OCI-LY7 (cell line): ENCODE measurements around the gene PRDM10. TPM values are rescaled to one million over a fixed set of nuclear protein-coding genes. Genes with fewer than 3 reads are reported as not detected.

Source experiments
- BruUV-seq: library from RNA; stranded (reverse); fragments of 400-500 nt; replicated peaks from 2 replicates; lab custom pipeline; 2021; lab: Mats Ljungman, UMichigan
- CTCF ChIA-PET: fragments of 300-600 bp; sonication (Branson Sonifier 250); formaldehyde crosslinking; loops from one replicate; lab custom pipeline; 2022; ENCODE audit warnings: antibody characterized with exemption; ENCODE audit not compliant: unreplicated experiment; lab: Charles Lee
- POLR2A ChIA-PET: fragments of 300-600 bp; sonication (Branson Sonifier 250); formaldehyde crosslinking; loops from one replicate; lab custom pipeline; 2022; ENCODE audit warnings: antibody characterized with exemption; lab: Charles Lee
- DNase-seq: peaks from one replicate; pipeline ENCODE4 v3.0.0-alpha.2; 2015; ENCODE audit warnings: low spot score
- H2AFZ ChIP-seq: fragments of 200-600 bp; sonication (generic), shearing (Covaris generic); 2 replicates; pipeline ENCODE4 v1.6.1; 2014; ENCODE audit warnings: mild to moderate bottlenecking, antibody characterized with exemption, low read length, moderate library complexity
- H3K27ac ChIP-seq: fragments of 200-600 bp; sonication (generic); 2 replicates; pipeline ENCODE4 v1.5.1; 2014; ENCODE audit warnings: mixed run types, low read depth, mild to moderate bottlenecking, moderate library complexity, low read length, inconsistent platforms; ENCODE audit not compliant: poor library complexity, severe bottlenecking
- H3K36me3 ChIP-seq: fragments of 200-600 bp; sonication (generic); 2 replicates; pipeline ENCODE4 v1.6.1; 2014; ENCODE audit warnings: mild to moderate bottlenecking, antibody characterized with exemption, low read length, moderate library complexity, mixed read lengths; ENCODE audit not compliant: insufficient read depth
- H3K4me1 ChIP-seq: fragments of 200-600 bp; sonication (generic); 2 replicates; pipeline ENCODE4 v1.5.1; 2014; ENCODE audit warnings: mild to moderate bottlenecking, low read length; ENCODE audit not compliant: insufficient read depth, poor library complexity, severe bottlenecking
- H3K4me2 ChIP-seq: fragments of 200-600 bp; sonication (generic); 2 replicates; pipeline ENCODE4 v1.6.1; 2014; ENCODE audit warnings: mild to moderate bottlenecking, low read length
- H3K4me3 ChIP-seq: fragments of 200-600 bp; sonication (generic); 2 replicates; pipeline ENCODE4 v1.5.1; 2014; ENCODE audit warnings: mild to moderate bottlenecking, low read depth, low read length; ENCODE audit not compliant: poor library complexity, severe bottlenecking
- H3K79me2 ChIP-seq: fragments of 200-600 bp; sonication (generic); 2 replicates; pipeline ENCODE4 v1.6.1; 2016; ENCODE audit warnings: low read depth, mild to moderate bottlenecking, low read length, moderate library complexity, mixed read lengths; ENCODE audit not compliant: insufficient read depth
- H3K9me2 ChIP-seq: fragments of 200-600 bp; sonication (generic); 2 replicates; pipeline ENCODE4 v1.6.1; 2016; ENCODE audit warnings: mild to moderate bottlenecking, low read length, mixed read lengths; ENCODE audit not compliant: insufficient read depth
- H3K9me3 ChIP-seq: fragments of 200-600 bp; sonication (generic); 2 replicates; pipeline ENCODE4 v1.6.1; 2014; ENCODE audit warnings: mild to moderate bottlenecking, mixed run types, low read length, mixed read lengths
- H4K20me1 ChIP-seq: fragments of 200-600 bp; sonication (generic); 2 replicates; pipeline ENCODE4 v1.6.1; 2014; ENCODE audit warnings: mild to moderate bottlenecking, antibody characterized with exemption, low read length, moderate library complexity, mixed read lengths; ENCODE audit not compliant: insufficient read depth
- EZH2phosphoT487 ChIP-seq: fragments of 200-600 bp; sonication (generic); IDR thresholded peaks from 2 replicates; pipeline ENCODE4 v1.6.1; 2018; ENCODE audit warnings: low read depth, borderline replicate concordance, mild to moderate bottlenecking, mixed run types, antibody characterized with exemption, low read length, moderate library complexity, mixed read lengths
- intact Hi-C: fragments of 100-400 bp; cut with micrococcal nuclease; formaldehyde crosslinking; loops from one replicate; pipeline ENCODE4 v1.10.0; 2022; ENCODE audit not compliant: unreplicated experiment
- total RNA-seq, 2 experiments: library from RNA; depleted of rRNA in 1 of 2; stranded (reverse); fragments of >200 nt in 1 of 2; shearing (Covaris generic) in 1 of 2; gene quantifications; 2 replicates each; pipeline ENCODE4 v1.2.3, GENCODE V29; 2014 to 2022
- TF ChIP-seq, protein P1 (sequence below): fragments of 200-600 bp; sonication (generic); conservative IDR thresholded peaks from 2 replicates; pipeline ENCODE4 v1.5.1; 2014; ENCODE audit warnings: mild to moderate bottlenecking, antibody characterized with exemption, low read length, moderate library complexity, mixed read lengths

The PRDM10 gene
- total RNA-seq, 2 experiments from 2014 or later: 29.8 to 60.6 TPM

- no peaks in the 10 kb centered on the region for H4K20me1 ChIP-seq
- intact Hi-C loops: no loop called here
- H3K4me1 ChIP-seq: peaks cover 8% of the 10 kb centered on the region
- no peak for DNase-seq
- H3K79me2 ChIP-seq: no peaks in the 10 kb centered on the region
- H3K4me3 ChIP-seq: no peak overlapping the region
- no peak overlapping the region for H3K27ac ChIP-seq
- no peaks in the 10 kb centered on the region for H3K36me3 ChIP-seq
- H2AFZ ChIP-seq: peak overlapping the region; percentile 16; the same call in 1 of the 2 replicates
- POLR2A ChIA-PET: no interaction called here
- H3K9me2 ChIP-seq: no peaks in the 10 kb centered on the region
- TF ChIP-seq, protein P1, sequence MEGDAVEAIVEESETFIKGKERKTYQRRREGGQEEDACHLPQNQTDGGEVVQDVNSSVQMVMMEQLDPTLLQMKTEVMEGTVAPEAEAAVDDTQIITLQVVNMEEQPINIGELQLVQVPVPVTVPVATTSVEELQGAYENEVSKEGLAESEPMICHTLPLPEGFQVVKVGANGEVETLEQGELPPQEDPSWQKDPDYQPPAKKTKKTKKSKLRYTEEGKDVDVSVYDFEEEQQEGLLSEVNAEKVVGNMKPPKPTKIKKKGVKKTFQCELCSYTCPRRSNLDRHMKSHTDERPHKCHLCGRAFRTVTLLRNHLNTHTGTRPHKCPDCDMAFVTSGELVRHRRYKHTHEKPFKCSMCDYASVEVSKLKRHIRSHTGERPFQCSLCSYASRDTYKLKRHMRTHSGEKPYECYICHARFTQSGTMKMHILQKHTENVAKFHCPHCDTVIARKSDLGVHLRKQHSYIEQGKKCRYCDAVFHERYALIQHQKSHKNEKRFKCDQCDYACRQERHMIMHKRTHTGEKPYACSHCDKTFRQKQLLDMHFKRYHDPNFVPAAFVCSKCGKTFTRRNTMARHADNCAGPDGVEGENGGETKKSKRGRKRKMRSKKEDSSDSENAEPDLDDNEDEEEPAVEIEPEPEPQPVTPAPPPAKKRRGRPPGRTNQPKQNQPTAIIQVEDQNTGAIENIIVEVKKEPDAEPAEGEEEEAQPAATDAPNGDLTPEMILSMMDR: no peak
- no peak for TF ChIP-seq EZH2phosphoT487
- H3K4me2 ChIP-seq: peak overlapping the region; percentile 9; the same call in 1 of the 2 replicates
- H3K9me3 ChIP-seq: no peaks in the 10 kb centered on the region
- no TSS peak for BruUV-seq
- CTCF ChIA-PET: no interaction called here
Measured at GRCh38 chr11:130043575-130043974, 40.9 kb upstream of the PRDM10 start.

- intact Hi-C loops: no loop called here
- no peak overlapping the region for H3K4me2 ChIP-seq
- no peaks in the 10 kb centered on the region for H3K9me3 ChIP-seq
- H2AFZ ChIP-seq: no peak overlapping the region
- H3K9me2 ChIP-seq: no peaks in the 10 kb centered on the region
- ChIA-PET CTCF (no interaction called here), POLR2A (interaction anchor here (0.7 kb wide), 1 partner anchor 11 kb away, joined by 3 read pairs; no protein-coding TSS in a partner anchor)
- no TSS peak for BruUV-seq
- no peaks in the 10 kb centered on the region for H3K36me3 ChIP-seq
- no peak overlapping the region for H3K27ac ChIP-seq
- peaks cover 17% of the 10 kb centered on the region for H3K4me1 ChIP-seq
- TF ChIP-seq, protein P1: no peak
- no peak for TF ChIP-seq EZH2phosphoT487
- no peaks in the 10 kb centered on the region for H3K79me2 ChIP-seq
- DNase-seq: peak; percentile 47
- H4K20me1 ChIP-seq: no peaks in the 10 kb centered on the region
- H3K4me3 ChIP-seq: no peak overlapping the region
Measured at GRCh38 chr11:130042093-130042591, 39.5 kb upstream of the PRDM10 start.

DNA sequence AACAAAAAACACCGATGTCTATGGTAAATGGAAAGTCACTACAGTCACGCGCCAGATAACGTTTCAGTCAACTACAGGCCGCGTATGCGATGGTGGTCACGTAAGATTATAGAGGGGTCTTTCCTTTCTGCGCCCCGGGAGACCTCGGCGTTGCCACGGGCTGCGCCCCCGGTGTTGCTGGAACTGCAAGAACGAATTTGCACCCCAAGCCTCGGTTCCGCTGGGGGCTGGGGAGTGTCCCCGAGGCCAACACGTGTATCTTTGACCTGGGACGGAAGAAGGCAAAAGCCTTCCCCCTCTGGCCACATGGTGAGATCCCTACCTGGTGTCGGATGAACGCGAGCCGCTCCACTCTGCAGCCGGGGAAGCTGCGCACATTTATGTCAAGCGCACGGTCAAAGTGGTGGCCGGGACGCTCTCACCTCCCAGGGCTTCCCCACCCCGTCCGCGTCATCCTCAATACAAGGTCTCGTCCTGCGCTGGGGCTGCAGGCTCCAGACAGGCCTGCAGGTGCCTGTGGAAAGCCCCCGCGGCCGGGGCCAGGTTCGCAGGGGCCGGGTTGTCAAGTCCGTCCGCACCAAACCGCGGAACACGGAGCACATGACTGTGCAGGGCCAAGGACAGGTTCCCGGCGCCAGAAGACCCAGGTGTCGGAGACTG, 37.8 kb upstream of the PRDM10 start:
- no peak for DNase-seq
- POLR2A ChIA-PET: no interaction called here
- no peaks in the 10 kb centered on the region for H3K9me3 ChIP-seq
- H2AFZ ChIP-seq: no peak overlapping the region
- H3K27ac ChIP-seq: no peak overlapping the region
- no peaks in the 10 kb centered on the region for H4K20me1 ChIP-seq
- H3K4me3 ChIP-seq: no peak overlapping the region
- no peak for TF ChIP-seq EZH2phosphoT487
- no peak overlapping the region for H3K4me2 ChIP-seq
- peaks cover 17% of the 10 kb centered on the region for H3K4me1 ChIP-seq
- H3K9me2 ChIP-seq: no peaks in the 10 kb centered on the region
- no peaks in the 10 kb centered on the region for H3K36me3 ChIP-seq
- no peaks in the 10 kb centered on the region for H3K79me2 ChIP-seq
- intact Hi-C loops: no loop called here
- CTCF ChIA-PET: no interaction called here
- BruUV-seq: no TSS peak
